Caco-2 (cell line): Measurements from ENCODE around the gene FHIP1B. TPM values are rescaled to one million over a fixed set of nuclear protein-coding genes. Genes with fewer than 3 reads are reported as not detected.
"Not testable (repeated sequence)": the region's sequence is repeated elsewhere in the genome, so short reads cannot be mapped to it uniquely, and the experiment has no call there.

ENCODE experiments used
- BruUV-seq: library from RNA; stranded (reverse); fragments of 400-500 nt; replicated peaks from 2 replicates; lab custom pipeline; 2021; lab: Mats Ljungman, UMichigan
- CTCF ChIA-PET: fragments of 300-600 bp; sonication (Branson Sonifier 250); formaldehyde crosslinking; loops from one replicate; lab custom pipeline; 2022; ENCODE audit warnings: antibody characterized with exemption; lab: Charles Lee
- POLR2A ChIA-PET: fragments of 300-600 bp; sonication (Branson Sonifier 250); formaldehyde crosslinking; loops from one replicate; lab custom pipeline; 2022; ENCODE audit warnings: antibody characterized with exemption; lab: Charles Lee
- DNase-seq, 2 experiments: peaks; one replicate each; pipeline versions ENCODE4 v3.0.0 to v3.0.0-alpha.2; 2020 to 2022
- H3K27me3 ChIP-seq: replicated peaks from 2 replicates; pipeline ENCODE4 v1.6.0; 2011; ENCODE audit warnings: low read length; ENCODE audit not compliant: control insufficient read depth, insufficient read depth
- H3K36me3 ChIP-seq: 2 replicates; pipeline ENCODE4 v1.5.1; 2011; ENCODE audit warnings: low read length; ENCODE audit not compliant: control insufficient read depth, insufficient read depth
- H3K4me1 ChIP-seq: fragments of 250-450 bp; sonication (Bioruptor Pico); 2 replicates; pipeline ENCODE4 v1.5.1; 2020; ENCODE audit warnings: mild to moderate bottlenecking
- H3K4me3 ChIP-seq: 2 replicates; pipeline ENCODE4 v1.5.1; 2011; ENCODE audit warnings: low read depth, mild to moderate bottlenecking, control low read depth, low read length
- H3K9me3 ChIP-seq: fragments of 250-450 bp; sonication (Bioruptor Pico); 2 replicates; pipeline ENCODE4 v1.5.1; 2020; ENCODE audit warnings: mild to moderate bottlenecking, moderate library complexity
- H3K27ac Mint-ChIP-seq: one replicate; pipeline ENCODE4 v1.8.0; 2022; ENCODE audit warnings: mixed read lengths; ENCODE audit not compliant: unreplicated experiment
- H3K27me3 Mint-ChIP-seq: one replicate; pipeline ENCODE4 v1.8.0; 2022; ENCODE audit warnings: mixed read lengths; ENCODE audit not compliant: insufficient read depth, unreplicated experiment
- H3K36me3 Mint-ChIP-seq: one replicate; pipeline ENCODE4 v1.8.0; 2022; ENCODE audit warnings: mild to moderate bottlenecking, mixed read lengths; ENCODE audit not compliant: insufficient read depth, unreplicated experiment
- H3K4me1 Mint-ChIP-seq: one replicate; pipeline ENCODE4 v1.8.0; 2022; ENCODE audit warnings: low read depth, mixed read lengths; ENCODE audit not compliant: unreplicated experiment
- H3K4me3 Mint-ChIP-seq: one replicate; pipeline ENCODE4 v1.8.0; 2022; ENCODE audit warnings: mild to moderate bottlenecking, moderate library complexity, mixed read lengths; ENCODE audit not compliant: unreplicated experiment
- H3K9me3 Mint-ChIP-seq: one replicate; pipeline ENCODE4 v1.8.0; 2022; ENCODE audit warnings: mixed read lengths; ENCODE audit not compliant: unreplicated experiment
- intact Hi-C: fragments of 100-400 bp; cut with micrococcal nuclease; formaldehyde crosslinking; loops from one replicate; pipeline ENCODE4 v1.10.0; 2022; ENCODE audit not compliant: unreplicated experiment
- total RNA-seq: library from RNA; stranded (reverse); gene quantifications from 2 replicates; pipeline ENCODE4 v1.2.3, GENCODE V29; 2022
- TF ChIP-seq, protein P1 (sequence below), 2 experiments: fragments of 200-600 bp in 1 of 2; IDR thresholded peaks; 1 replicate in 1 of 2; 2 replicates in 1 of 2; pipeline versions ENCODE4 v1.5.1 to v1.8.0; 2011 to 2022; ENCODE audit warnings: antibody characterized with exemption in 1 of 2, control low read depth in 1 of 2, inconsistent platforms in 1 of 2, low read depth in 1 of 2, low read length in 1 of 2, mild to moderate bottlenecking in 1 of 2, moderate library complexity in 1 of 2; ENCODE audit not compliant: insufficient read depth in 1 of 2, severe bottlenecking in 1 of 2, unreplicated experiment in 1 of 2

Gene FHIP1B
- total RNA-seq, 1 experiment from 2014 or later = 26.8 TPM

- Mint-ChIP-seq H3K36me3 (no peaks in the 10 kb centered on the region), H3K27me3 (no peaks in the 10 kb centered on the region), H3K4me1 (peaks cover 17% of the 10 kb centered on the region), H3K9me3 (no peaks in the 10 kb centered on the region), H3K4me3 (no peak overlapping the region), H3K27ac (no peak overlapping the region)
- CTCF ChIA-PET = interaction anchor here (0.6 to 3.5 kb wide), 6 partner anchors 20 to 112 kb away, joined by 5 to 36 read pairs (median 14); no protein-coding TSS in a partner anchor
- Histone ChIP-seq H3K4me3 (no peak overlapping the region), H3K36me3 (no peaks in the 10 kb centered on the region), H3K27me3 (no peaks in the 10 kb centered on the region), H3K9me3 (no peaks in the 10 kb centered on the region), H3K4me1 (peaks cover 15% of the 10 kb centered on the region)
- intact Hi-C loops = no loop called here
- TF ChIP-seq, protein P1, sequence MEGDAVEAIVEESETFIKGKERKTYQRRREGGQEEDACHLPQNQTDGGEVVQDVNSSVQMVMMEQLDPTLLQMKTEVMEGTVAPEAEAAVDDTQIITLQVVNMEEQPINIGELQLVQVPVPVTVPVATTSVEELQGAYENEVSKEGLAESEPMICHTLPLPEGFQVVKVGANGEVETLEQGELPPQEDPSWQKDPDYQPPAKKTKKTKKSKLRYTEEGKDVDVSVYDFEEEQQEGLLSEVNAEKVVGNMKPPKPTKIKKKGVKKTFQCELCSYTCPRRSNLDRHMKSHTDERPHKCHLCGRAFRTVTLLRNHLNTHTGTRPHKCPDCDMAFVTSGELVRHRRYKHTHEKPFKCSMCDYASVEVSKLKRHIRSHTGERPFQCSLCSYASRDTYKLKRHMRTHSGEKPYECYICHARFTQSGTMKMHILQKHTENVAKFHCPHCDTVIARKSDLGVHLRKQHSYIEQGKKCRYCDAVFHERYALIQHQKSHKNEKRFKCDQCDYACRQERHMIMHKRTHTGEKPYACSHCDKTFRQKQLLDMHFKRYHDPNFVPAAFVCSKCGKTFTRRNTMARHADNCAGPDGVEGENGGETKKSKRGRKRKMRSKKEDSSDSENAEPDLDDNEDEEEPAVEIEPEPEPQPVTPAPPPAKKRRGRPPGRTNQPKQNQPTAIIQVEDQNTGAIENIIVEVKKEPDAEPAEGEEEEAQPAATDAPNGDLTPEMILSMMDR (IDR thresholded peaks at IDR 0.05; ENCODE audit: insufficient read depth in 1 of 2, low read depth in 1 of 2, low read length in 1 of 2, severe bottlenecking in 1 of 2, unreplicated experiment in 1 of 2) = no peak
- POLR2A ChIA-PET = no interaction called here
- no peak for DNase-seq
- BruUV-seq = no TSS peak
Measured at GRCh38 chr11:6249770-6250555, 15.5 kb upstream of the FHIP1B start.

DNA sequence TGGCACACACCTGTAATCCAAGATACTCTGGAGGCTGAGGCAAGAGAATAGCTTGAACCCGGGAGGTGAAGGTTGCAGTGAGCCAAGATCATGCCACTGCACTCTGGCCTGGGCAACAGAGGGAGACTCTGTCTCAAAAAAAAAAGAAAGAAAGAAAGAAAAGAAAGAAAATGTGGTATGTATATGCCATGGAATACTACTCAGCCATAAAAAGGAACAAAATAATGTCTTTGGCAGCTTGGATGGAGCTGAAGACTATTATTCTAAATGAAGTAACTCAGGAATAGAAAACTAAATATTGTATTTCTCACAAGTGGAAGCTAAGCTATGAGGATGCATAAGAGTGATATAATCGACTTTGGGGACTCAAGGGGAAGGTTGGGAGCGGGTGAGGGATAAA is 14.5 kb upstream of the FHIP1B start:
- H3K4me3 Mint-ChIP-seq, POLR2A ChIA-PET, H3K27me3 Mint-ChIP-seq, BruUV-seq, H3K36me3 ChIP-seq, H3K9me3 ChIP-seq, H3K27me3 ChIP-seq, H3K27ac Mint-ChIP-seq, H3K4me3 ChIP-seq, H3K9me3 Mint-ChIP-seq, CTCF ChIA-PET, H3K36me3 Mint-ChIP-seq, DNase-seq: not testable (repeated sequence)
- peaks cover 17% of the 10 kb centered on the region for H3K4me1 Mint-ChIP-seq
- intact Hi-C loops = loop anchor here (1.0 kb wide), 2 partner anchors 11 to 15 kb away; partner anchors contain the start of gene FHIP1B
- H3K4me1 ChIP-seq = peaks cover 15% of the 10 kb centered on the region

GRCh38 chr11:6248248-6248647 is 13.8 kb upstream of the FHIP1B start:
- Histone ChIP-seq H3K9me3 (no peaks in the 10 kb centered on the region), H3K4me1 (peaks cover 15% of the 10 kb centered on the region), H3K36me3 (no peaks in the 10 kb centered on the region), H3K4me3 (no peak overlapping the region), H3K27me3 (no peaks in the 10 kb centered on the region)
- Mint-ChIP-seq H3K4me1 (peaks cover 17% of the 10 kb centered on the region), H3K27ac (no peak overlapping the region), H3K9me3 (no peaks in the 10 kb centered on the region), H3K36me3 (no peaks in the 10 kb centered on the region), H3K4me3 (no peak overlapping the region), H3K27me3 (no peaks in the 10 kb centered on the region)
- DNase-seq = peak in 1 of 2 experiments; percentile 47
- POLR2A ChIA-PET = no interaction called here
- BruUV-seq = no TSS peak
- intact Hi-C loops = loop anchor here (1.0 kb wide), 2 partner anchors 10 to 14 kb away; partner anchors contain the start of gene FHIP1B
- TF ChIP-seq, protein P1 (IDR thresholded peaks at IDR 0.05; ENCODE audit: insufficient read depth in 1 of 2, low read depth in 1 of 2, low read length in 1 of 2, severe bottlenecking in 1 of 2, unreplicated experiment in 1 of 2) = no peak
- CTCF ChIA-PET = no interaction called here
